ENCODE data around the gene COG8.
"Not testable (repeated sequence)": the region's sequence is repeated elsewhere in the genome, so short reads cannot be mapped to it uniquely, and the experiment has no call there.

The COG8 gene

GRCh38 chr16:69318177-69318910 lies 21.0 kb downstream of the COG8 start:
- DNase-seq = no peak

- no peak for DNase-seq
Observed at GRCh38 chr16:69316595-69317034, 22.7 kb downstream of the COG8 start.

- DNase-seq = no peak
Observed at GRCh38 chr16:69315486-69316311, 23.7 kb downstream of the COG8 start.

GRCh38 chr16:69314534-69314933 lies 24.8 kb downstream of the COG8 start:
- DNase-seq = no peak

- no peak for DNase-seq
Observed at GRCh38 chr16:69313469-69313868, 25.9 kb downstream of the COG8 start.

GRCh38 chr16:69311533-69312387 lies 27.6 kb downstream of the COG8 start:
- DNase-seq = no peak

GRCh38 chr16:69310653-69311532 lies 28.5 kb downstream of the COG8 start, which contains the start of gene VPS4A:
TSS of gene VPS4A (plus strand) at chr16:69311350. CDS start at chr16:69311512, 162 bp downstream.
- peak; percentile 45 for DNase-seq

GRCh38 chr16:69309316-69309715 lies 30.0 kb downstream of the COG8 start:
- no peak for DNase-seq

GRCh38 chr16:69307856-69308255 lies 31.5 kb downstream of the COG8 start:
- no peak for DNase-seq

GRCh38 chr16:69307091-69307490 lies 32.3 kb downstream of the COG8 start:
- DNase-seq = no peak

- no peak for DNase-seq
Observed at GRCh38 chr16:69306031-69306430, 33.3 kb downstream of the COG8 start.

GRCh38 chr16:69302301-69302700 lies 37.1 kb downstream of the COG8 start:
- no peak for DNase-seq

GRCh38 chr16:69301861-69302260 lies 37.5 kb downstream of the COG8 start:
- DNase-seq = no peak

- no peak for DNase-seq
Observed at GRCh38 chr16:69301187-69301586, 38.2 kb downstream of the COG8 start.

GRCh38 chr16:69298261-69298660 lies 41.1 kb downstream of the COG8 start:
- DNase-seq = no peak

- DNase-seq = not testable (repeated sequence)
Observed at GRCh38 chr16:69296771-69297170, 42.6 kb downstream of the COG8 start.

GRCh38 chr16:69294051-69294450 lies 45.3 kb downstream of the COG8 start:
- DNase-seq = no peak

GRCh38 chr16:69293401-69293800 lies 46.0 kb downstream of the COG8 start:
- DNase-seq = no peak

- DNase-seq = not testable (repeated sequence)
Observed at GRCh38 chr16:69291657-69292056, 47.7 kb downstream of the COG8 start.

- no peak for DNase-seq
Observed at GRCh38 chr16:69286941-69287713, 52.2 kb downstream of the COG8 start.

- DNase-seq = no peak
Observed at GRCh38 chr16:69285240-69285639, 54.1 kb downstream of the COG8 start.
